GM19240 (cell line): ENCODE measurements around the gene DPYSL4.

ENCODE experiments used
- DNase-seq: peaks from one replicate; pipeline ENCODE4 v3.0.0; 2011; ENCODE audit warnings: low spot score; ENCODE audit not compliant: insufficient read length

The DPYSL4 gene

GRCh38 chr10:132163826-132164515 lies 22.8 kb upstream of the DPYSL4 start:
- DNase-seq: no peak

GRCh38 chr10:132164761-132165278 lies 21.9 kb upstream of the DPYSL4 start:
- DNase-seq: no peak

- no peak for DNase-seq
These were observed 21.2 kb upstream of the DPYSL4 start for GRCh38 chr10:132165416-132165980.

DNA sequence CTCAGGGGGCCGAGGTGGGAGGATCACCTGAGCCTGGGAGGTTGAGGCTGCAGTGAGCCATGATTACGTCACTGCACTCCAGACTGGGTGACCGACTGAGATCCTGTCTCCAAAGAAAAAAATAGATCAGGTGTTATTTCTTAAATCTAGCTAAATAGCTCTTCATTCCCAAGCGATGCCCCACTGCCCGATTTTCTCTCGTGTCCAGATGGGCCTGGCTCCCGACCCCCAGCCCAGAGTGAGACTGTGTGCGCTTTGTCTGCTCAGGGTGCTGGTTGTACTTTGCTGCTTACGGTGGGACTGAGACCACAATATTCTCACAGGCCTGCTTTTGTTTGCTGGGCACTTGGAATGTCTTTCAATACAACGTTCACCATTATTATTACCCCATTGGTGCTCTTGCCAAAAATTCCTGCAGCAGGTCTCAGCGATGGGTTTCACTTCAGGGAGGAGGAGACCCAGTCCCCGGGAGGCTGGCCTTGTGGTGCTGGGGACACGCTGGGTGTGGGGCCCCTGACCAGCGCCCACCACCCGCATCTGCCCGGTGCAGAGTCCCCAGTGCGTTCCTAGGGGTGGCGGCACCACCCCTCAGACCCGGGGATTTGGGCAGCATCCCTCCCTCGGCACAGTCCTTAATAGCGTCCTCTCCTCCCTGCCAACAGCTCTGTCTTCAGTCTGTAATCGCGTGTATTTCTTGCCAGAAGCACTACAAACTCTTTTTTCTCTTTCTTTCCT lies 20.4 kb upstream of the DPYSL4 start:
- no peak for DNase-seq

- DNase-seq: no peak
These were observed 19.6 kb upstream of the DPYSL4 start for GRCh38 chr10:132167041-132167674.

- DNase-seq: no peak
These were observed 18.8 kb upstream of the DPYSL4 start for GRCh38 chr10:132167976-132168375.

GRCh38 chr10:132168571-132169030 lies 18.1 kb upstream of the DPYSL4 start:
- no peak for DNase-seq

DNA sequence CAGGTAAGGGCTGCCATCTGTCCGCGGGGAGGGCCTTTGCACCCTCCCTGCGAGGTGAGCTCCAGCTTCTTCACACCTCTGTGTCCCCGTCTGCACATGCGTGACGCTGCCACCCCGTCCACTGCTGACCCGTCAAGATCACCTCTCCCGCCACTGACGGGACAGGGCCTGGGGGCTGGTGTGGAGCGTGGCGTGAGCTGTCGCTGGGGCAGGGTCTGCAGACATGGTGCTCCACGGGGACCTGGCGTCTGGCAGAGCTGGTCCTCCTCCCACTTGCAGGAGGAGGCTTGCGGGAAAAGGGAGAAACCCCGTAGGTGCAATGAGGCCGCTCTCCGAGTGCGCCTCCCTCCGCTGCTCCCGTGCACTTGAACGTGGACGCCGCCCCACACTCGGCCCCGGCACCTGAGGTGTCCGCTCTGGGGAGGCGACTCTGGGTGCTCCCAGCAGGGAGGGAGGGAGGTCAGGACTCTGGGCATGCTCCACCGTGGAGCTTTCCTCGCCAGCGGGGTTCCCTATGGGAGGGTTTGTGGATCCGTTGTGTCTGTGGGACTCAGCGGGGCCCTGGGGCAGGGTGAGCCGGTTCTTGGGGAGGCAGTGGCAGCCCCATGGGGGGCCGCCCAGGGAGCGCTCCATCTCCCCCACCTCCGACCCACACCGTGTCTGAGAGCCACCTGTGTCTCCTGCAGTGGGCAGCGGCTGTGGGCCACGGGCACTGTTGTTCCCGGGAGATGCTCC lies 17.6 kb upstream of the DPYSL4 start:
- no peak for DNase-seq

DNA sequence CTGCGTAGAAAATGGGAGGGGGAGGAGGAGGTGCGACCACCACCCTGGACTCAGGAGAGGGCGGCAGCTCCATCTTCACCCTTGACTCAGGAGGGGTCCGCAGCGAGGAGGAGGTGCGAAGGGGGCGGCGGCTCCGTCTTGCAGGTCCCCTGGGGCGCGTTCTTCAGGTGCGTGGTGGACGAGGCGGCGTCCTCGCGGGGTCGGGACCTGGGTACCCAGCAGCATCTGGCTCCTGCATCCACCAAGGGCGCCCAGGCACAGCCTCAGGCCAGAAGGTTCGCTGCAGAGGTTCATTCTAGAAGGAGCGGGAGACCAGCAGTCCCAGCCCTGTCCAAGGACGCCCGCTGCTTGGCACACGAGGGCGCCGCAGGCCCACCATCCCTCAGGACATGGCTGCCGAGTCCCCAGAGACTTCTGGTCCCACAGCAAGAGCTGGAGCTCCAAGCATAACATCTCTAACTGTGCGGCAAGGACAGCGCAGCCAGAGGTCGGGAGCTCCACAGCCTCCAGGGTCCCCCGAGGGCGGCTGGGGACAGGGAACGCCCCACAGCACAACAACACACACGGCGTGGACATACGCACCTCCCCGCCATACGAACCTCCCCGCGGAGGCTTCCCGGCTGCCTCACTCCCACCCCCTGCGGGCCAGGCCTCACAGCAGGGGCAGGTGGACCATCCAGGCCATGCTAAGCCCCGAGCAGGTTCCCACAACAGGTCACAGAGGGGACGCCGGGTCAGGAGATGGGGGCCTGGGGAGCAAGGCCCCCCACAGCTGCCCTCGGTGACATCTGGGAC lies 16.8 kb upstream of the DPYSL4 start:
- no peak for DNase-seq

GRCh38 chr10:132170561-132171361 lies 16.0 kb upstream of the DPYSL4 start:
- no peak for DNase-seq

GRCh38 chr10:132172091-132173066 lies 14.4 kb upstream of the DPYSL4 start:
- DNase-seq: no peak

DNA sequence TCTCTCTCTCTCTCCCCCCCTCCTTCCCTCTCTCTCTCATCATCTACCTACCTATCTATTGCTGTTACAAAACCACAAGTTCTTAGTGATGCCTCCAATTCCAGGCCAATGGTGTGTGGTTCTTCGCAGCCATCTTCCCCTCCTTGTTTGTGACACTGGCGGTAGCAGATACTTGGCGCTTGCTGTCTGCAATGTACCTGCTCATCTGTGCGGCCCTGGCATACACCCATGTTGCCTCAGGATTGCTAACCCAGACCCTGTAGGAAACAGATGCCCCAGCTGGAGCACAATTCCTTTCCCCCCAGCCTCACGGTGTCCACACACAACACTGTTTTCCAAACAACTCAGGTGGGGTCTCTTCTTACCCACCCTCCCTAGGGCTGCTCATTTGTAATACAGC lies 13.6 kb upstream of the DPYSL4 start:
- no peak for DNase-seq

DNA sequence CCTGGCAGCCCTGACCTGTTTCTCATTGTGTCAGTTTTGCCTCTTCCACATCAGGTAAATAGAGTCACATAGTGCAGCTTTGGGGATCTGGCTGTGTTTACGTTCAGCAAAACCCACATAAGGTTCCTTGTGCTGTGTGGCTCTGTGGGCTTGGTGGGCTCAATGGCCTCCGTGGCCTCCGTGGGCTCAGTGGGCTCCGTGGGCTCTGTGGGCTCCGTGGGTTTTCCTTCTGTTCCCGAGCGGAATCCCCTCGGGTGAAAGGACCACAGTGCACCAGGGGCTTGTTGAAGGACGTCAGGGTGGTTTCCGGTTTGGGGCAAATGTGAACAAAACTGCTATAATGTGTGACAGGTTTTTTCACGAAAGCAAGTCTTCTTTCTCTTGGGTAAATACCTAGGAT lies 12.5 kb upstream of the DPYSL4 start:
- no peak for DNase-seq

DNA sequence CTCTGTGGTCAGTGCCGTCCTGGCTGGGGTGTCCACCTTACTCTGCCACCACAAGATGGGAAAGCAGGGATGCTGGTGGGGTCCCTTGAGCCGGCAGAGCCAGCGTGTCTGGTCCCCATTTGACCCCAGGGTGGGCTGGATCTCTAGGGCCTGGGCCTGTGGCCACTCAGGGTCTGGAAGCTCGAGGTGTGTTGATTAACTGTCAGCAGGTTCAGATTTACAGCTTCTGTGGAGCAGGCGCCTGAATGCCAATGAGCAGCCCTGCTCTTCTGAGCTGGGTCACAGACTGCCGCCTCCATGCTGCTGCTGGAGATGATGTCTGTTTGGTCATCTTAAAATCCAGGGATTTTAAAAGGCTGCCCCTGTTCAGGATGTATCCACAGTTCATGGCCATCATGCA lies 11.3 kb upstream of the DPYSL4 start:
- DNase-seq: no peak

DNA sequence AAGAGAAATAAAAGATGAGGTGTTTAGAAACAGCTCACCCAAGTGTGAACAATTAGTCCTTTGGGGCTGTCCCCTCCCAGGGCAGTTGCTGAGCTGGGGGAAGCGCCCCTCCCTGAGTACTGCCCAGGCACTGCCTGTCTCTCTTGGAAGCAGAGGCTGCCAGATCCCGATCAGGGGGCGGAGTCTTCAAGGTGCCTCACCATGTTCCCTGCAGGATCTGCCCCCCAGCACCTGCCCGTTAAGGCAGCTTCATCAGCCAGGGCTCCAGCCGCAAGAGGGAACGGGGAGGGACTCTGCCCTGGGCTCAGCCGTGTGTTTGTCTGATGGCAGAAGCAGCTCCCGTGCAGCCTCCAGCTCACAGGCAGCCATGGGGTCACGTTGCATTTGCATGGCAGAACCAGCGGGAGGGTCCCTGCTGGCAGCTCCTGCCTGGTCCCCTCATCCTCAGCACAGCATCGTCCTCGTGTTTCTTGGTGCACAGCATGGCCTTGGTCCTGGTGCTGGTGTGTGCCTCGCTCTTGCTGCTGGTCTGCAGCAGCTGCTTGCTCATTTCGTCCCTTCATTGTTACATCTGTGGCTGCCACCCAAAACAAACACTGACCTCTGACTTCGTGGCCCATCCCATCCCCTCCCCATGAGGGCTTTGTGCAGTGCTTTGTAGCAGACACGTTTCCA lies 10.7 kb upstream of the DPYSL4 start:
- DNase-seq: no peak

DNA sequence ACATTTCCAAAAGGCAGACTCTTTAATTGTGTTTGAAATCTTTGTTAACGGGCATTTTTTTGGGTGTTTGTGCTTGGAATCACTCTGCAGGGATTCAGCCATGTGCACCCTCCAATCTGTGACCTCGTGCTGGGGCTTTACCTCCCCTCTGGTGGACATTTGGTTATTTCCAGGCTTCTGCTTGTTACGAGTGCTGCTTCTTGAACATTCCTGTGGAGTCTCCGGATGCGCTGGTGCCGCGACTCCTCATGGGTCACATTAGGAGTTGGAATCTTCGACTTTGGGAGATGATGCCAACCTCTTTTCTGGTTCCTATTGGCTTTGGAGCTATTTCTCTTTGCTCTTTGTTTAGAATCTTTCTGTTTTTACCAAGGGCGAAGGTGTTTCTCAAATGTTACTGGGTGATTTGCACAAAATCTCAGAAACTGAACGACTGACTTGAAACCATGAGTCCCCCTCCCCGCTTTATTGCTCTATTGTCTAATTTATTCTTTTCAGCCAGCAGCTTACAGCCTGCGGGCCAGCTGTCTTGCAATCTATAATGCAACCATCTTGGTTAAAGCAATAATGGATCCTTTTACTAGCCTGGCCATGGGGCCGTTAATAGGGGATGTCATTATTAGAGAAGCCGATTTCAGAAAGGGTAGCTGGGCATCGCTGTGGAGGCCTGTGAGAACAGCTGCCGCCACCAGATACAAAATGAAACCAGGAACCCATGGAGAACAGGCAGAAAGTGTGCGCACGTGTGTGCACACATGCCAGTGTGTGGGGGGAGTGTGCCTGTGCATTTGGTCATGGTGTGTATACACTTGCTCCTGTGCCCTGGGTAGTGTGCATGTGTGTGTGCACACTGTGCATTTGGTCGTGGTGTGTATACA lies 9.9 kb upstream of the DPYSL4 start:
- DNase-seq: no peak

DNA sequence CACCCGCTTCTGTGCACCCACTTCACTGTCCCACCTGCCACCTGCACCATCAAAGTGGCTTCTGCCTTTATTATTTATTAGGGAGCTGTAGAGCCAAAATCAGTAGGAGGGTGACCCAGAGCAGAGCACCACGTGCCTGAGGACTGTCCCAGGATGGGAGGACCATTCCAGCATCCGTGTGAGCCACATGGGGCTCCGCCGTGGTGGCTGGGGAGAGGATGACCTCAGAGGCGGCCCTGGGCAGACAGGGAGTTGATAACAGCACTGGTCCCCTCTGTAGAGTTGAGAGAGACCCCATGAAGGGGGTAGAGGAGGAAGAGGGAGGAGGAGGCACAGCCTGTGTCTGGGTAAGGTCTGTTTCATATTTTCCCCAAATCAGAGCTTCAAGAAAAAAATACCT lies 8.7 kb upstream of the DPYSL4 start:
- no peak for DNase-seq
